H7 (cell line): Measurements from ENCODE around the gene FAM221B. TPM values are rescaled to one million over a fixed set of nuclear protein-coding genes. Genes with fewer than 3 reads are reported as not detected.

Source experiments
- DNase-seq: peaks from one replicate; pipeline ENCODE4 v3.0.0; 2012
- H3K27me3 ChIP-seq: 2 replicates; pipeline ENCODE4 v1.6.0; 2011; ENCODE audit warnings: mild to moderate bottlenecking, low read length; ENCODE audit not compliant: control insufficient read depth, insufficient read depth
- H3K36me3 ChIP-seq: replicated peaks from 2 replicates; pipeline ENCODE4 v1.5.1; 2011; ENCODE audit warnings: low read length; ENCODE audit not compliant: control insufficient read depth, insufficient read depth
- H3K4me3 ChIP-seq: 2 replicates; pipeline ENCODE4 v1.5.1; 2011; ENCODE audit warnings: low read depth, mild to moderate bottlenecking, control low read depth, low read length, moderate library complexity; ENCODE audit not compliant: insufficient read depth
- total RNA-seq: library from RNA; depleted of rRNA; stranded (reverse); fragments of >200 nt; shearing (Covaris generic); gene quantifications from 2 replicates; pipeline ENCODE4 v1.2.3, GENCODE V29; 2014; rRNA removed

The FAM221B gene
- total RNA-seq, 1 experiment from 2014 or later: not detected

GRCh38 chr9:35776018-35776417 is 52.5 kb downstream of the FAM221B start:
- H3K4me3 ChIP-seq: no peak overlapping the region
- DNase-seq: no peak

DNA sequence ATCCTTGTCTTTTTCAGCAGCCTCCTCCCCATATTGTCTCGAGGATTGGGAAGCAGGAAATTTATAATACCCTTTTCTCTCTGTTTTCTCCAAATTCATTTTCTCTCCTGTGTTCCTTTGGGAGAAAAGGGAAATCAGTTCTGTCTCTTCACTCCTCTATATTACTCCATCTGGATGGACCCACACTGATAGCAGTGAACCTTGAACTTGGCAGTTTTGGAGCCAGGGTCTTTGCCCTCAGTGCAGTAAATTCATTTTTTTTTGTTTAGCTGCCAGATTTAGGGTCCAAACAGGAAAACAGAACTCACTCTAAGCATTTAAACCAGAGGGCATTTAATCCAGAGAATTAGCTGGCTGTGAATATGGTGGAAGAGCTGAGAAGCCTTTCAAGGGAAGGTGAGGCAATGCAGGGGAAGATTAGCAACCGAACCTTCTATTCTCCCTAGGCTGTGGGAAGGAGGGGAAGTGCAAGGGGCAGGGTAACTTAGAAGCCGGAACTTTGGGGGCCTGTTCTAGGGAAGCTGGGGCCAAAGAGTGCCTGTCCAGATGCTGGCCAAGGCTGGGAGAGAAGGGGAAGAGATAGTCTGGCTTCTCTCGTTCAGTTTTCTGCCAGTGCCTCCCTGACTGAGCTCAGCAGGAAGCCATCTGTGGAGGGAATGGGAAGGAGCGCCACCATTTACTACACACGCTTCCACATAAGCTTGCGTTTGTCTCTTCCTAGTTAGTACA is 53.5 kb downstream of the FAM221B start:
- Histone ChIP-seq H3K4me3 (no peak overlapping the region), H3K27me3 (no peaks in the 10 kb centered on the region), H3K36me3 (no peaks in the 10 kb centered on the region)
- DNase-seq: peak; percentile 59

More at GRCh38 chr9:35776018-35776417, 52.5 kb downstream of the FAM221B start:
- Histone ChIP-seq H3K27me3 (no peaks in the 10 kb centered on the region), H3K36me3 (no peaks in the 10 kb centered on the region)

- no peaks in the 10 kb centered on the region for H3K27me3 ChIP-seq
- H3K36me3 ChIP-seq: no peaks in the 10 kb centered on the region
- no peak for DNase-seq
- no peak overlapping the region for H3K4me3 ChIP-seq
These were observed 56.6 kb downstream of the FAM221B start for GRCh38 chr9:35771943-35772342.

- DNase-seq: no peak
- Histone ChIP-seq H3K4me3 (no peak overlapping the region), H3K27me3 (no peaks in the 10 kb centered on the region), H3K36me3 (no peaks in the 10 kb centered on the region)
These were observed 57.0 kb downstream of the FAM221B start for GRCh38 chr9:35771534-35771933.

- Histone ChIP-seq H3K36me3 (no peaks in the 10 kb centered on the region), H3K4me3 (no peak overlapping the region), H3K27me3 (no peaks in the 10 kb centered on the region)
- no peak for DNase-seq
These were observed 57.5 kb downstream of the FAM221B start for GRCh38 chr9:35771075-35771433.

DNA sequence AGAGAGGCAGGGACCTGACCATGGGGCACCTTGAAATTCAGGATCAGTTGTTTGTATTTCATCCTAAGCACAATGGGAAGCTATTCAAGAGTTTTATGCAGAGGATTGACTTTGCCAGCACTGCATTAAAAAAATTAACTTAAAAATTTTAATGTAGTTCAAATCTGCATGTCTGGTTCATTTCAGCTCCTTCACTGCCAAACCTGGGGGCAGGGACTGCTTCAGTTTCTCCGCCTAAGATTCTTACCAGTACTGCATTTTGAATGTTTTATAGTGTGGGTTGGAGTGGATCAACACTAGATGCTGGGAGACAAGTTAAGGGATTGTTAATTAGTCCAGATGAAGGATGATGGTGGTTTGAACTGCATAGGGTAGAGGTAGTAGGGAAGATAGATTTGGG is 58.8 kb downstream of the FAM221B start:
- no peak overlapping the region for H3K4me3 ChIP-seq
- DNase-seq: no peak
- H3K27me3 ChIP-seq: no peaks in the 10 kb centered on the region
- H3K36me3 ChIP-seq: no peaks in the 10 kb centered on the region

- no peak for DNase-seq
- Histone ChIP-seq H3K4me3 (no peak overlapping the region), H3K27me3 (no peaks in the 10 kb centered on the region), H3K36me3 (no peaks in the 10 kb centered on the region)
These were observed 61.1 kb downstream of the FAM221B start for GRCh38 chr9:35767458-35767857.

DNA sequence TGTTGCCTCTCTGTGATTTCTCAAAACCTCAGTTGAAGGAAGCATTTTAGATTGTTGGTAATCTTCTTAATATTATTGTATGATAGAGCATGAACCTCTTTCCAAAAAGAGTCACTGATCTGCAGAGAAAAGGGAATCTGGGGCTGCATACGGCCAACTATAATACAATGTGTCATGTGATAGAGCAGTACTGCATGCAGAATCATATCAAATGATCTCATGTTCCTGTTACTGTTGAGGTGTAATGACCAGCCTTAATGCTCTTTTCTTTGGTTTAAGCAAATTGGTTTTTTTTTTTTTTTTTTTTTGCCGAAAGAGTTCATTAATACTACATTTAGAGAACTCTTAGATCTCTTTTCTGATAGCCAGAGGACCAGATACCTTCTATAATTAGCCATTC is 61.5 kb downstream of the FAM221B start:
- no peak overlapping the region for H3K4me3 ChIP-seq
- no peaks in the 10 kb centered on the region for H3K36me3 ChIP-seq
- H3K27me3 ChIP-seq: no peaks in the 10 kb centered on the region
- DNase-seq: no peak

Other genes with a start within 250 kb of the FAM221B start
- gene TESK1, start 223.5 kb downstream of the FAM221B start, total RNA-seq: 6.0 and 11.9 TPM in 2 replicates
- 1.9 and 4.6 TPM in 2 replicates for gene CD72, start 210.3 kb downstream of the FAM221B start, total RNA-seq
- 0.69 and 2.3 TPM in 2 replicates for gene SIT1, start 177.8 kb downstream of the FAM221B start, total RNA-seq
- gene RMRP, start 170.7 kb downstream of the FAM221B start, total RNA-seq: 10,629 and 14,347 TPM in 2 replicates
- 4.1 and 9.3 TPM in 2 replicates for gene CCDC107, start 170.4 kb downstream of the FAM221B start, total RNA-seq
- 17.4 and 21.4 TPM in 2 replicates for gene ARHGEF39, start 163.5 kb downstream of the FAM221B start, total RNA-seq
- 0.78 TPM in 1 of 2 replicates, not detected in the other for gene CA9, start 154.8 kb downstream of the FAM221B start, total RNA-seq
- gene TPM2, start 138.8 kb downstream of the FAM221B start, total RNA-seq: 117 and 129 TPM in 2 replicates
- gene TLN1, start 96.5 kb downstream of the FAM221B start, total RNA-seq: 91.2 and 106 TPM in 2 replicates
- 26.0 and 28.6 TPM in 2 replicates for gene CREB3, start 96.1 kb downstream of the FAM221B start, total RNA-seq
- gene GBA2, start 79.5 kb downstream of the FAM221B start, total RNA-seq: 75.2 and 85.5 TPM in 2 replicates
- 14.4 and 16.4 TPM in 2 replicates for gene RGP1, start 79.4 kb downstream of the FAM221B start, total RNA-seq
- not detected in 2 replicates for gene MSMP, start 74.5 kb downstream of the FAM221B start, total RNA-seq
- 6.4 and 7.5 TPM in 2 replicates for gene NPR2, start 37.1 kb downstream of the FAM221B start, total RNA-seq
- 0.15 and 0.55 TPM in 2 replicates for gene SPAG8, start 16.5 kb downstream of the FAM221B start, total RNA-seq
- 46.9 and 53.8 TPM in 2 replicates for gene HINT2, start 13.7 kb downstream of the FAM221B start, total RNA-seq
- gene TMEM8B, start 496 bp upstream of the FAM221B start, total RNA-seq: 2.0 and 3.1 TPM in 2 replicates
- not detected in 2 replicates for gene OR13J1, start 41.7 kb upstream of the FAM221B start, total RNA-seq
- 0.21 TPM in 1 of 2 replicates, not detected in the other for gene HRCT1, start 77.5 kb upstream of the FAM221B start, total RNA-seq
- 0.07 TPM in 1 of 2 replicates, not detected in the other for gene SPAAR, start 80.8 kb upstream of the FAM221B start, total RNA-seq
- gene OR2S2, start 129.4 kb upstream of the FAM221B start, total RNA-seq: not detected in 2 replicates
- gene RECK, start 208.2 kb upstream of the FAM221B start, total RNA-seq: 11.7 and 16.1 TPM in 2 replicates